ENCODE results near the gene TAS2R60. TPM values are rescaled to one million over a fixed set of nuclear protein-coding genes. Genes with fewer than 3 reads are reported as not detected.

TAS2R60 gene
- total RNA-seq, 2 experiments from 2014 or later, result not detected

DNA sequence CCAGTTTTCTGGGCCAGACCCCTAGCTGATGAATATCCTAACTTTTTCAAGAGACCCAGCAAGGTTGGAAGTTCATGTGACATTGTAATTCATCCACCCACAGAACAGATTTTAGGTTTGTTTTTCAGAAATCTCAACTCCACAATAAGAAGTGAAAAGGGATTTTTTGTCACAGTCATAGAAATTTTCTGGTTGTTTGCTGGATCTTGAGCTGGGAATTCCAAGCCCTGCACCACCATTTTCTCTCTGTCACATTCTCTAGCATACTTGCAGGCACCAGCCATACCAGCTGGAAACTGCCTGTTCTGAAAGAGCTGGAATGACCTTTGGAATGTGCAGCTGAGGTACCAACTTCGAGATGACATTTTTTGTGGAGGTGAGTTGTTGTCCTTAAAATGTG lies 8.5 kb downstream of the TAS2R60 start:
- no peaks in the 10 kb centered on the region for H3K36me3 Mint-ChIP-seq
- POLR2A ChIA-PET, result no interaction called here
- no peaks in the 10 kb centered on the region for H3K4me1 Mint-ChIP-seq (ENCODE audit: low read depth)
- CTCF ChIA-PET, result interaction anchor here (2.5 kb wide), 1 partner anchor 237 kb away, joined by 8 read pairs; no protein-coding TSS in a partner anchor
- intact Hi-C loops (cut with micrococcal nuclease), result no loop called here
- no peaks in the 10 kb centered on the region for H3K9me3 Mint-ChIP-seq
- H3K27me3 Mint-ChIP-seq, result no peaks in the 10 kb centered on the region
- no peak overlapping the region for H3K27ac Mint-ChIP-seq
- no peak overlapping the region for H3K4me3 Mint-ChIP-seq
- DNase-seq, result no peak

DNA sequence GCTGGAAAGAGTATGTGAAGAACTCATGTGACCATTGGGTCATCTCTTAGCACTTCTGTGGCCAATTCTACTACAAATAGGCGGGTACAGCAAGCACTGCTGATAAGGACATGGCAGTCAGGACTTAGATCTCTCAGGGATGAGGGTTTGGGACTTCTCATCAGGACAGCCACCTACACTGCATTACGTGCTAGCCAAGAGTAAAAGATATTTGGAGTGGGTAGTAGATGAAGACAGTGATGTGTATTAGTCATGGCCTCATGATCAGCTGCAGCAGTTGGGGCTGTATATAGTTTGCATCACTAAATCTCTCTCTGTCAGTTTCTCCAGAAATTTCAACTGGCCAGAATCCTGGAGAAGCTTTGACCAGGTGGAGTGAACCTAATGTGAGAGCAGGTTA lies 9.2 kb downstream of the TAS2R60 start:
- intact Hi-C loops (cut with micrococcal nuclease), result no loop called here
- no peak overlapping the region for H3K27ac Mint-ChIP-seq
- H3K36me3 Mint-ChIP-seq, result no peaks in the 10 kb centered on the region
- no peak overlapping the region for H3K4me3 Mint-ChIP-seq
- H3K27me3 Mint-ChIP-seq, result no peaks in the 10 kb centered on the region
- ChIA-PET CTCF (interaction anchor here (2.5 kb wide), 1 partner anchor 238 kb away, joined by 8 read pairs; no protein-coding TSS in a partner anchor), POLR2A (no interaction called here)
- DNase-seq, result no peak
- H3K4me1 Mint-ChIP-seq (ENCODE audit: low read depth), result no peaks in the 10 kb centered on the region
- H3K9me3 Mint-ChIP-seq, result no peaks in the 10 kb centered on the region

DNA sequence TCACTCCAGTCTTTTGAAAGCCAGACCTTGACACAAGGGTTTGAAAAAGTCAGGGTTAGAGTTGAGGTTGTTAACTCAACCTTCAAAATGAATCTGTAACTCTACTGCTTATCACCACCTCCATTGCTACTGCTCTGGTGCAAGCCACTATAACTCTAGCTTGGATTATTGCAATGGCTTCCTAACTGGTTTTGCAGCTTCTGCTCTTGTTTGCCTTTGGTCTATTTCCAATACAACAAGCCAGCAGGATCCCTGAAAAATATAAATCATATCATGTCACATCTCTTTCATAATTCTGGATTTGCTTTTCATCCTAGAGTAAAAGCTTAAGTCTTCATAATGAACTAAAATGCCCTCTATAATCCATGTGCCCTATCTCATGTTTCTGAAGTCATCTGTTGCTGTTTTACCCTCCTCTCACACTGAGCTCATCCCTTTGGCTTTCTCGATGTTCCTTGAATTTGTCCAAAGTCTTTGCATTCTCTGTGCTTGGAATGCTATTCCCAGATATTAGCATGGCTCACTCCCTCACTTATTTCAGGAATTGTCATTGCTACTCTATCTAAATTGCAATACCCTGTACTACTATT lies 10.9 kb downstream of the TAS2R60 start:
- no peak overlapping the region for H3K4me3 Mint-ChIP-seq
- CTCF ChIA-PET, result no interaction called here
- H3K4me1 Mint-ChIP-seq (ENCODE audit: low read depth), result no peaks in the 10 kb centered on the region
- no peak for DNase-seq
- H3K27ac Mint-ChIP-seq, result no peak overlapping the region
- H3K27me3 Mint-ChIP-seq, result no peaks in the 10 kb centered on the region
- H3K9me3 Mint-ChIP-seq, result no peaks in the 10 kb centered on the region
- POLR2A ChIA-PET, result no interaction called here
- intact Hi-C loops (cut with micrococcal nuclease), result no loop called here
- H3K36me3 Mint-ChIP-seq, result no peaks in the 10 kb centered on the region

DNA sequence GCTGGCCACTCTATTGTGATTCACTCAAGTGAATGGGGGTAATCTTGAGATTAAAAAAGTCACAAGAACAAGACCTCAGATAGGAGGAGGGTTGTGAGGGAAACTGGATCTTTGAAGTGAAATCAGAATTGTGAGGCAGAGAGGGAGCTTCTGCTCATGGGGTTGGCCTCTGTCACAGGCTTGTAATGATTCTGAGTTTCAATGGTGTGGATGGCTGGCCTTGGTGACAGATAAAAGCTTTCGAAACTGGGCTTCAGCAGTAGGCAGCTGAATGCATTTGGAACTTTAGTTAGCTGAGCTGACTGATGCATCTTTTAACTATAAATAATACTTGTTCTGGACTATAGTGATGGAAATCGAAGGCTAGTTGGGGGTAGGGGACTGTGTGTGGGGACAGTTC lies 12.2 kb downstream of the TAS2R60 start:
- ChIA-PET POLR2A (no interaction called here), CTCF (no interaction called here)
- H3K36me3 Mint-ChIP-seq, result no peaks in the 10 kb centered on the region
- H3K4me3 Mint-ChIP-seq, result no peak overlapping the region
- H3K9me3 Mint-ChIP-seq, result no peaks in the 10 kb centered on the region
- no peak overlapping the region for H3K27ac Mint-ChIP-seq
- no peaks in the 10 kb centered on the region for H3K27me3 Mint-ChIP-seq
- no peak for DNase-seq
- intact Hi-C loops (cut with micrococcal nuclease), result no loop called here
- no peaks in the 10 kb centered on the region for H3K4me1 Mint-ChIP-seq (ENCODE audit: low read depth)

DNA sequence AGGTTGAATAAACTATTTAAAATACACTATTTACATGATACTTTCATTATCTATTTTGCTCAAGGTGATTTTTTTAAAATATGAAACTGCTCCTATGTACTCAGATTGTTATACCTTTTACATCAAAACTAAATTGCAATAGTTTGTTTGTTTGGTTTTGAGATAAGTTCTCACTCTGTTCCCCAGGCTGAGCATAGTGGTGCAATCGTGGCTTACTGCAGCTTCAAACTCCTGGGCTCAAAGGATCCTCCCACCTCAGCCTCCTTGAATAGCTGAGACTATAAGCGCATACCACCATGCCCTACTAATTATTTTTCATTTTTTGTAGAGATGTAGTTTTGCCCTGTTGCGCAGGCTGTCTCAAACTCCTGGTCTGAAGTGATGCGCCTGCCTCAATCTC lies 12.7 kb downstream of the TAS2R60 start:
- no peak for DNase-seq
- Mint-ChIP-seq H3K27ac (no peak overlapping the region), H3K4me1 (ENCODE audit: low read depth) (no peaks in the 10 kb centered on the region), H3K4me3 (no peak overlapping the region), H3K36me3 (peaks cover 1% of the 10 kb centered on the region), H3K9me3 (peaks cover 3% of the 10 kb centered on the region), H3K27me3 (no peaks in the 10 kb centered on the region)
- intact Hi-C loops (cut with micrococcal nuclease), result no loop called here
- CTCF ChIA-PET, result no interaction called here
- POLR2A ChIA-PET, result no interaction called here

DNA sequence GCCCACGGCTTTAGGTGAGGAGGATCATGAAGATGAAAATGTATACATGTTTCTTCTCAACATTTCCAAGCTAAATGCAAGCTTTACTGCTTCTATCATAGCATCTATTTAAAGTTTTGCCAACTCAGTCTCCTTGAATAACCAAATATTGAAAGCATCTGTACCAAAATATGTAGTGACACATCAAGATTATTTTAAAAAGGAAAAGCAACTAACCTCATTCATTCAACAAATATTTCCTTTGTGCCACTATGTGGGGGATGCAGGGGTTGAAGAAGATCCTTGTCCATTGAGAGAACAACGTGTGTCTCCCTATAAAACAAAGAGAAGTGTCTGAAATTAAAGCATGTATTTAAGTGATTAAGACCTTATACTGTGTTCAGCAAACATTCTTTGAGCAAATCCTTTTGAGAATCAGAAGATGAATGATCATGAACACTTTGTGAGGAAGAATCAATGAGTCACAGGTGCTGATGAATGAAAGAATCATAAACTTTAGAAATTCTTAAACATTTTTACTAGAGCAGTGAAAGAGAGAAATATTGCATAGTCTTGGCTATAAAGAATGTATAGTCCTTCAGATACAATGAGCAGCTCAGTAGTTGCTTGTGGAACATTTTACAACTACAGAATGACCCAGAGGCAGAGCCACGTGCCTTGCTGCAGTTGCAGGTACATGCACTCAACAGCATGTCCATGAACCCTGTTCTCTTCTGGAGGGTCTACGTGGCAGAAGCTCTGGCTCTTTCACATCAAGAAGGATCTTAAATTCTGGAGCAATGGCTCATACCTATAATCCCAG lies 13.9 kb downstream of the TAS2R60 start:
- no peak overlapping the region for H3K27ac Mint-ChIP-seq
- H3K36me3 Mint-ChIP-seq, result peaks cover 3% of the 10 kb centered on the region
- ChIA-PET POLR2A (no interaction called here), CTCF (no interaction called here)
- no peaks in the 10 kb centered on the region for H3K27me3 Mint-ChIP-seq
- H3K4me3 Mint-ChIP-seq, result no peak overlapping the region
- peaks cover 7% of the 10 kb centered on the region for H3K9me3 Mint-ChIP-seq
- intact Hi-C loops (cut with micrococcal nuclease), result no loop called here
- DNase-seq, result no peak
- H3K4me1 Mint-ChIP-seq (ENCODE audit: low read depth), result no peaks in the 10 kb centered on the region

DNA sequence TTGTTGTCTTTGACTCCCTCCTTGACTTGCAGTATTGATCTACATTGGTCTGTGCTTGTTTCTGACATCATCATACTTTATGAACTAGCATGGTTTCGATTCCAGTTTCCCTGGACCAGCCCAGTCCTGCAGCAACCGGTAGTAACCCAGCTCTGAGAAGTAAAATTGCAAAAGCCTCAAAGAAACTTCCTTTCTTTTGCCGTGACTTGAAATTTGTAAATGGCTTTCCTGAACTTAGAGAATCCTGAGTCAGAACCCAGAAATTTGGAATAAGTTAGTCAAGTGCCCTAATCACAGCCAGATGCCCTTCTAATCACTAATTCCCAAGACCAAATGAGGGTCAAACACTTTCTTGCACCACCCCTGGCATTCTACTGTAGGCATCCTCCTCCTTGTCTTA lies 15.0 kb downstream of the TAS2R60 start:
- CTCF ChIA-PET, result no interaction called here
- no peak overlapping the region for H3K4me3 Mint-ChIP-seq
- H3K4me1 Mint-ChIP-seq (ENCODE audit: low read depth), result no peaks in the 10 kb centered on the region
- H3K27ac Mint-ChIP-seq, result no peak overlapping the region
- H3K36me3 Mint-ChIP-seq, result peaks cover 3% of the 10 kb centered on the region
- no peaks in the 10 kb centered on the region for H3K27me3 Mint-ChIP-seq
- peaks cover 7% of the 10 kb centered on the region for H3K9me3 Mint-ChIP-seq
- POLR2A ChIA-PET, result no interaction called here
- intact Hi-C loops (cut with micrococcal nuclease), result no loop called here
- DNase-seq, result no peak

DNA sequence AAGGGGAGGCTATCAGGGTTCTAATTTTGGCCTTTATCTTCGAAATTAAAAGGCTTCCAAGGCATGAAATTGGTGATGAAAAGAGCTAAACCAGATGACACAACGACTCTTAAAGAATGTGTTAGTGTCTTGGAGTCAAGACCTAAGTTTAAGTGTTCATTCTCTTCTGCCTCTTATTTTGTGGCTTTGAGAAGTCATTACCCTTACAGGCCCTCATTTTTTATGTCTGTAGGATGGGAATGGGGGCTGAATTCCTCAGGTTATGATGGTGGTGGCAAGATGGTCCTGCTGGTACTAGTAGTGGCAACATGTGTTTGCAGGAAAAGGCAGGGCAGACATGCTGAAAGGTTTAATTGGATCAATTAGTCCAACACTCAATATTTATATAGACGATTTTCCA lies 15.4 kb downstream of the TAS2R60 start:
- ChIA-PET CTCF (no interaction called here), POLR2A (no interaction called here)
- intact Hi-C loops (cut with micrococcal nuclease), result no loop called here

DNA sequence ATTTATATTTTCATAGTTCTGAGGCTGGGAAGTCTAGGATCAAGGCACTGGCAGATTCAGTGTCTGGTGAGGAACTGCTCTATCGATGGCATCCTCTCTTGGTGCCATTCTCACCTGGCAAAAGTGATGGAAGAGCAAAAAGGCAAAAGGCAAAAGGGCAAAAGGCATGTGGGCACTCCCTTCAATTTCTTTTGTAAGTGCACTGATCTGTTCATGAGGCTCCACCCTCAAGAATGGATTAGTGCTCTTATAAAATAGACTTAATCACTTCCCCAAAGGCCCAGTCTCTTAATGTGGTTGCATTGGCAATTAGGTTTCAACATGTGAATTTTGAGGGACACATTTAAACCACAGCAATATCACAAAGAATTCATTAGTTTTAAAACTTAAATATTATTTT lies 16.1 kb downstream of the TAS2R60 start:
- POLR2A ChIA-PET, result no interaction called here
- Mint-ChIP-seq H3K4me1 (ENCODE audit: low read depth) (no peaks in the 10 kb centered on the region), H3K27ac (no peak overlapping the region), H3K9me3 (peaks cover 7% of the 10 kb centered on the region), H3K27me3 (no peaks in the 10 kb centered on the region), H3K4me3 (no peak overlapping the region), H3K36me3 (peaks cover 3% of the 10 kb centered on the region)
- intact Hi-C loops (cut with micrococcal nuclease), result no loop called here
- DNase-seq, result no peak
- CTCF ChIA-PET, result no interaction called here

More for the DNA sequence above, 15.4 kb downstream of the TAS2R60 start:
- H3K4me3 Mint-ChIP-seq, result no peak overlapping the region
- peaks cover 7% of the 10 kb centered on the region for H3K9me3 Mint-ChIP-seq
- no peaks in the 10 kb centered on the region for H3K4me1 Mint-ChIP-seq (ENCODE audit: low read depth)
- H3K27me3 Mint-ChIP-seq, result no peaks in the 10 kb centered on the region
- no peak for DNase-seq
- H3K36me3 Mint-ChIP-seq, result peaks cover 3% of the 10 kb centered on the region
- H3K27ac Mint-ChIP-seq, result no peak overlapping the region

DNA sequence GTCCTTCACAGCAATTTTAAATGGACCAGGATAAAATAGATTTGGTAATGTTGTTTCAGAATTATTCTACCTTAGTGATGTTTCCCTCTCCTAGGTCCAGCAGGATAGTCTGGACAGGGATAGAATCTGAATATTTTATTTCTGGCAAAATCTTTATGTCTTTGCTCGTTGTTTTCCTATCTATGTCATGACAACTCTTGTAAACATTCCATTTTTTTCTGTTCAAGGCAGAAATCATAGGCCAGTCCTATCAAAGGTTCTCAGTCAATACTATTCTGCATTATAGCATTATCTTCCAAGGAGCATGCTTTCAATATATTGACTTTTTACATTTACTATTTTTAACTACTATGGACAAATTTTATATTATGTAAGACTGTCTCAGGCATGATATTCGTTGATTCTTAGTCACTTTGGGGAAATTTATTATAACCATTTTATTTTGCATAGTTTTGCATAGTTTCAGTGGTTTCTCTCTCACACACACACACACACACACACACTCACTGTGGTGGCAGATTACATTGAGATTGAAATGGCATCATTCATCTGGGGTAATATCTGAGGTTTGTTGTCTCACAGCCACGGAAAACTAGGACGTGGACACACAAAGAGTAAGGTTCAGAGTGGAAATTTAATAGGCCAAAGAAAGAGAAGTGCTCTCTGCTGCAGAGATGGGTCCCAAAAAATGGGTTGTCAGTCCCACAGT lies 17.2 kb downstream of the TAS2R60 start:
- DNase-seq, result no peak
- peaks cover 6% of the 10 kb centered on the region for H3K36me3 Mint-ChIP-seq

DNA sequence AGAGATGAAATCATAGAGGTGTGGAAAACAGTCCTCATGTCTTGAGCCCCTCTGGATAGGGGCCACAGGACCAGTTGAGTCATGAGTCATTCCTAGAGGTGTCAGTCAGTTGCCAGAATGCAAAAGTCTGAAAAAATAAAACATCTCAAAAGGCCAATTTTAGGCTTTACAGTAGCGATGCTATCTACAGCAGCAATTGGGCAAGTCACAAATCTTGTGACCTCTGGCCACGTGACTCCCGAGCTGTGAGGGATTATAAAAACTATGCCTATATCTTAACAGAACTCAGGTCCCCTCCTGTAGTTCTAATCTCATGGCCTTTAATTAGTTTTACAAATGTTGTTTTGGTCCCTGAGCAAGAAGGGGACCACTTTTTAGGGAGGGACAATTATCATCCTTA lies 18.8 kb downstream of the TAS2R60 start:
- no peak overlapping the region for H3K4me3 Mint-ChIP-seq
- no peaks in the 10 kb centered on the region for H3K4me1 Mint-ChIP-seq (ENCODE audit: low read depth)
- DNase-seq, result no peak
- CTCF ChIA-PET, result no interaction called here
- no peak overlapping the region for H3K27ac Mint-ChIP-seq
- POLR2A ChIA-PET, result no interaction called here
- intact Hi-C loops (cut with micrococcal nuclease), result no loop called here
- peaks cover 7% of the 10 kb centered on the region for H3K9me3 Mint-ChIP-seq
- H3K27me3 Mint-ChIP-seq, result no peaks in the 10 kb centered on the region
- peaks cover 6% of the 10 kb centered on the region for H3K36me3 Mint-ChIP-seq

More for the DNA sequence above, 17.2 kb downstream of the TAS2R60 start:
- H3K27me3 Mint-ChIP-seq, result no peaks in the 10 kb centered on the region
- ChIA-PET POLR2A (no interaction called here), CTCF (no interaction called here)
- peaks cover 7% of the 10 kb centered on the region for H3K9me3 Mint-ChIP-seq
- H3K27ac Mint-ChIP-seq, result no peak overlapping the region
- H3K4me1 Mint-ChIP-seq (ENCODE audit: low read depth), result no peaks in the 10 kb centered on the region
- intact Hi-C loops (cut with micrococcal nuclease), result no loop called here
- H3K4me3 Mint-ChIP-seq, result no peak overlapping the region

DNA sequence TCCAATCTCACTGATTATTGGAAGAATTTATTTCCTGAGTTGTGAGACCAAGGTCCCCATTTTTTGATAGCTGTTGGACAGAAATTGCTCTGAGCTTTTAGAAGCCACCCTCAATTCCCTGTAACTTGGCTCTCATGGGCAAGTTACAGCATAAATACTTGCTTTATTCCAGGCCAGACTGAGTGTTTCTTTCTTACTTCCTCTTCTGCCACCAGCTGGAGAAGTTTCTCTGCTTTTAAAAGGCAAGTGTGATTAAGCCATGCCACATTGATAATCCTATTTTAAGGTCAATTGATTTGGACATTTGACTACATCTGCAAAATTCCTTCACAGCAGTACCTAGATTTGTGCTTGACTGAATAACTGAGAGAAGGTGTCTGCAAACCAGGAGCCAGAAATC lies 20.3 kb downstream of the TAS2R60 start:
- no peaks in the 10 kb centered on the region for H3K27me3 Mint-ChIP-seq
- H3K36me3 Mint-ChIP-seq, result peaks cover 6% of the 10 kb centered on the region
- no peaks in the 10 kb centered on the region for H3K4me1 Mint-ChIP-seq (ENCODE audit: low read depth)
- H3K9me3 Mint-ChIP-seq, result peaks cover 7% of the 10 kb centered on the region
- ChIA-PET CTCF (no interaction called here), POLR2A (no interaction called here)
- no peak overlapping the region for H3K27ac Mint-ChIP-seq
- intact Hi-C loops (cut with micrococcal nuclease), result no loop called here
- no peak overlapping the region for H3K4me3 Mint-ChIP-seq
- no peak for DNase-seq

DNA sequence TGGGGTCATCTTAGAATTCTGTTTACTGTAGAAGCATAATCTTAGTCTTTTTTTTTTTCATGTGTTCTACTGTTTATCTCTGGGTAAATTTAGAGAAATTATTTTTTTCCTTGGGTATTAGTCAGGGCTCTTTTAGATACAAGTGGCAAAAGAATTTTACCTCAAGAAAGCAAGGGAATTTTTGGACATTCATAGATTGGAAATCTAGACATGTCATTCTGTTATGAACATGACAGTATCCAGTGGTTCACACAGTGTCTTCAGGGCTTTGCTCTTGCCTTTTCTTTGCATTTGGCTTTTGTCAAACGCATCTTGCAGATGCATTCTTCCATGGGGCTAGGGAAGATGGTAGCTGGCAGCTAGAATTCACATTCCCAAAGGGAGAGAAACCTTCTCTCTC lies 20.7 kb downstream of the TAS2R60 start:
- Mint-ChIP-seq H3K36me3 (peaks cover 6% of the 10 kb centered on the region), H3K4me1 (ENCODE audit: low read depth) (no peaks in the 10 kb centered on the region), H3K27ac (no peak overlapping the region), H3K4me3 (no peak overlapping the region), H3K27me3 (no peaks in the 10 kb centered on the region), H3K9me3 (peaks cover 7% of the 10 kb centered on the region)
- intact Hi-C loops (cut with micrococcal nuclease), result no loop called here
- ChIA-PET CTCF (no interaction called here), POLR2A (no interaction called here)
- DNase-seq, result no peak

All from activated CD4-positive, alpha-beta memory T cell treated with anti-CD3 and anti-CD28 coated beads for 36 hours (primary cell).